ENCODE data around the gene FLRT1.
"Not testable (repeated sequence)": the region's sequence is repeated elsewhere in the genome, so short reads cannot be mapped to it uniquely, and the experiment has no call there.

FLRT1 gene

GRCh38 chr11:64025205-64025604, 10.5 kb upstream of the FLRT1 start:
- no peak for DNase-seq

GRCh38 chr11:64026575-64027205, 9.0 kb upstream of the FLRT1 start:
- DNase-seq, result peak in 2 of 4 experiments; percentile 19 to 25

GRCh38 chr11:64027651-64028397, 7.9 kb upstream of the FLRT1 start:
- DNase-seq, result peak; percentile 68 to 88 (median 80)

- peak in 2 of 4 experiments; percentile 37 to 46 for DNase-seq
Observed at GRCh38 chr11:64028398-64029115, 7.2 kb upstream of the FLRT1 start.

GRCh38 chr11:64029773-64030172, 6.0 kb upstream of the FLRT1 start:
- no peak for DNase-seq

- no peak for DNase-seq
Observed at GRCh38 chr11:64031001-64031400, 4.7 kb upstream of the FLRT1 start.

- no peak for DNase-seq
Observed at GRCh38 chr11:64032050-64032449, 3.7 kb upstream of the FLRT1 start.

- DNase-seq, result peak in 1 of 4 experiments; percentile 29
Observed at GRCh38 chr11:64034411-64034811, 1.3 kb upstream of the FLRT1 start.

- DNase-seq, result no peak
Observed at GRCh38 chr11:64035081-64035524, 628 bp upstream of the FLRT1 start.

GRCh38 chr11:64036087-64037026, 626 bp downstream of the FLRT1 start:
- DNase-seq, result peak in 3 of 4 experiments; percentile 23 to 53 (median 38)

- no peak for DNase-seq
Observed at GRCh38 chr11:64037027-64037634, 1.4 kb downstream of the FLRT1 start.

- no peak for DNase-seq
Observed at GRCh38 chr11:64038500-64038899, 2.8 kb downstream of the FLRT1 start.

GRCh38 chr11:64039012-64039665, 3.4 kb downstream of the FLRT1 start:
- DNase-seq, result no peak

- DNase-seq, result no peak
Observed at GRCh38 chr11:64040684-64041322, 5.1 kb downstream of the FLRT1 start.

GRCh38 chr11:64041846-64042245, 6.1 kb downstream of the FLRT1 start:
- DNase-seq, result no peak

GRCh38 chr11:64042301-64042700, 6.6 kb downstream of the FLRT1 start:
- no peak for DNase-seq

- no peak for DNase-seq
Observed at GRCh38 chr11:64043545-64043944, 7.8 kb downstream of the FLRT1 start.

GRCh38 chr11:64044730-64045393, 9.1 kb downstream of the FLRT1 start:
- no peak for DNase-seq

GRCh38 chr11:64045700-64046099, 10.0 kb downstream of the FLRT1 start:
- DNase-seq, result no peak

- DNase-seq, result not testable (repeated sequence)
Observed at GRCh38 chr11:64047373-64047772, 11.6 kb downstream of the FLRT1 start.

All from suppressor macrophage (primary cell).